A549 (cell line): ENCODE results near the gene NUDCD3.

Experiments used
- CTCF ChIP-seq: fragments of >200 bp; sonication (Bioruptor Twin); formaldehyde crosslinking; IDR thresholded peaks from 3 replicates; pipeline ENCODE4 v1.5.1; 2016
- MAFK ChIP-seq: fragments of 450-650 bp; IDR thresholded peaks from 2 replicates; pipeline ENCODE4 v1.6.1; 2014; ENCODE audit not compliant: partially characterized antibody
- MYC ChIP-seq: IDR thresholded peaks from 2 replicates; pipeline ENCODE4 v1.6.1; 2012; ENCODE audit warnings: mild to moderate bottlenecking, inconsistent platforms, low read length, improper control_type of control experiment, borderline replicate concordance
- POLR2A ChIP-seq: IDR thresholded peaks from 2 replicates; pipeline ENCODE4 v1.6.1; 2012; ENCODE audit warnings: mild to moderate bottlenecking, low read length
- ZFP36 ChIP-seq: fragments of 450-650 bp; IDR thresholded peaks from 2 replicates; pipeline ENCODE4 v1.6.1; 2014; ENCODE audit warnings: borderline replicate concordance; ENCODE audit not compliant: partially characterized antibody
- TF ChIP-seq, protein P1 (sequence below): fragments of 450-650 bp; IDR thresholded peaks from 2 replicates; pipeline ENCODE4 v1.6.1; 2014; ENCODE audit warnings: antibody characterized with exemption

GRCh38 chr7:44447874-44448425 is 42.5 kb downstream of the NUDCD3 start:
- TF ChIP-seq MAFK (no peak), CTCF (no peak), MYC (no peak), POLR2A (no peak), ZFP36 (no peak)
- TF ChIP-seq, protein P1, sequence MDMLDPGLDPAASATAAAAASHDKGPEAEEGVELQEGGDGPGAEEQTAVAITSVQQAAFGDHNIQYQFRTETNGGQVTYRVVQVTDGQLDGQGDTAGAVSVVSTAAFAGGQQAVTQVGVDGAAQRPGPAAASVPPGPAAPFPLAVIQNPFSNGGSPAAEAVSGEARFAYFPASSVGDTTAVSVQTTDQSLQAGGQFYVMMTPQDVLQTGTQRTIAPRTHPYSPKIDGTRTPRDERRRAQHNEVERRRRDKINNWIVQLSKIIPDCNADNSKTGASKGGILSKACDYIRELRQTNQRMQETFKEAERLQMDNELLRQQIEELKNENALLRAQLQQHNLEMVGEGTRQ: no peak
